NCI-H2081 treated with DMSO at 0.1 percent for 48 hours (cell line): ENCODE measurements around the gene STX18.
"Not testable (repeated sequence)": the region's sequence is repeated elsewhere in the genome, so short reads cannot be mapped to it uniquely, and the experiment has no call there.

Experiments
- DNase-seq: peaks from one replicate; lab custom pipeline; 2025; lab: John Stamatoyannopoulos, UW

STX18 gene

GRCh38 chr4:4437798-4438470, 103.9 kb downstream of the STX18 start:
- DNase-seq, result no peak

GRCh38 chr4:4436244-4436823, 105.5 kb downstream of the STX18 start:
- DNase-seq, result no peak

- DNase-seq, result no peak
Measured at GRCh38 chr4:4433941-4434340, 107.9 kb downstream of the STX18 start.

DNA sequence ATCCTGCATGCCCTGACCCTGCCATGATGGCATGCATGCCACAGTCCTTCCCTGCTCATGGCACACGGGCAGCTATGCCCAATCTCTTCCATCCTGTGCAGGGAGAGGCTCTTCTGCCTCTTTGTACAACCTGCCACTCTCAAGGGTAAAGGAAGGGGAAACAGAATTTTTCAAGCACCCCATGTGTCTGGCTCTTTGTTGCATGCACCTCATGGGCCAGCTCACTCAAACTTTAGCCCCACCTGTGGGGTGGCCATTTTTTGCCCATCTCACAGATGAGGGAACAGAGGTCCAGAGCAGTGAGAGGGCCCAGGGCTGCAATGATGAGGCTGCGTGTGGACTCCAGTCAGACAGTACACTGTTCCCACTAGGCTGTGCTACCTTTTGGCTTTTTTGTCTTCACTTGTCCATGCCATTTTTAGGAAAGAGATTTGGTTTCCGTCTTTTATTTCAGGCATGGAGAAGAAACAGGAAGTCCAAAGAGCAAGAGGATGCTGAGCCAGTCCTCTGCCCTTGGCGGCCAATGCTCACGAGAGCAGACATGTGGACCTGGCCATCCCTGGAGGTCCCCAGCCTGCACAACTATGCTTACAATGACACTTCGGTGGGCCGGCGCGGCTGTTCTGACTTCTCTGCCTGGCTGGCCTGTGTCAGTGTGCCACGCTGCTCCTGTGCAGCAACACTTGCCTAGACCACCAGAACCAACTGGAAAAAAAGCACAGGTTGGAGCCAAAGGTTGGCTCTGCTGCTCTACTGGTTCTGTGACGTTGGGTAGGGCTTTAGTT, 109.3 kb downstream of the STX18 start:
- DNase-seq, result no peak

DNA sequence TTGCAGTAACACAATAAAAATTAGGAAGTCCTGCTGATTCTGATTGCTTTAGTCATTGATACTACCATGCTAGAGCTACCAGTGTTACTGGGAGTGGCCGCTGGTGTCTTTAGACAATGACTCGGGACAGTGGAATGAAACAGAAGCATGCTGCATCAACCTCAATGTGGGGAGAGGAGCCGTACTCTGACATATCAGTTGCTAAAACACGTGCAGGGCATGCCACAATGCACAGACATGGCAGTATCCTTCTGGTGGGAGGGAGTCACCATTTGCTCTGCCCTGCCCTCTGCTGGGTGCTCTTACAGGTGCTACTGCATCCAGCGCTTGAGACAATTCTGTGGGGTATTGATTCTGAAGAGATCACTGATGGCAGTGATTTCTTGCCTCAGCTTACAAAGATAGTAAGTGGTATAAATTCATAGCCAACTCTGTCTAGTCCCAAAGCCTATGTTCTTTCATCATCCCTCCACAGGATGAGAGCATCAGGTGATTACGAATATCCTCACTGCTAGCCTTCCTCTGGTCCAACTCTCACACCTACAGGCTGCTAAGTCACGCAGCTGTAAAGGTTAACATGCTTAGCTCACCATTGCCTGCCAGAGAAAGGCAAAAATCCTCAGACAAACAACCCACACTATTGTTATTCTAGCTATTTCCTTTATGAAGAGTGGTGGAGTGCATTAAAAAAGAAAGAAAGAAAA, 111.2 kb downstream of the STX18 start:
- peak; percentile 4 for DNase-seq

DNA sequence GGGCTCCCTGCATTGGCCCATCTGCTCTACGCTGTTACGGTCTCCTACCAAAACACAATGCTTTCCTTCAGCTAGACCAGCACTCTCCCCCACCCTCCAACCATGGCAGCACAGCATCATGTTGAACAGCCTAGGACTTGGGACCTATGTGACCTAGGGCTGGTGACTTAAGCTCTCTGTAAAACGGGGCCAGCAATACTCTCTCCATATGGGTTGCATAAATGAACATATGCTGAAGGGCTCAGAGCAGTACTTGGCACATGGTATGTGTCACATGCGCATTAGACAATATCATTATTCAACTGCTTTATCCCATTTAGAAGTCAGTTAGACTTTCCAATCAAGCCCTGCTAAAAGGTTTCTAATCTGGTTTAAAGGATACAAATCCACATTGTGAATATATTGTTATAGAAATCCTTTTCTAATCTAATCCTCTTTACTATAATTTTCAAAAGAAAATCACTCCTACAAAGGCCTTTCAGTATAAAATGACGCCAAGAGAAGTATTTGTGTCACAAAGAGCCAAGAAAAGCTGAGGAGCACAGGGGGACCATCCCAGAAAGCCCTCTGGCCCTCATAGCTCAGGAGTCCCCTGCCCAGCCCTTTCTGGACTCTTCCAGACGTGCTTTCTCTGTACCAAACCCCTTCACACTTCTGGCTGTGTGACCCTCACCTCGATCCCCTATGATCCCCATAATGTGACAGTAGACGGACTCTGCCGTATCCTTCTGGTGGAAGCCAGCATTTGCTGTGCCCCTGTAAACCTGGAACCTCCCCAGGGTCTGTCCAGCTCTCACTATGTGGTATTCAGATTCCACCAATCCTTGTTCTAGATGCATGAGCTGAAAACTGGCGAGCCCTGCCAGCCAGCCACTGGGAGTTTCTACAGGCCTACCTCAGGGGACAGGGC, 112.6 kb downstream of the STX18 start:
- no peak for DNase-seq

- DNase-seq, result no peak
Measured at GRCh38 chr4:4427886-4428285, 114.0 kb downstream of the STX18 start.

GRCh38 chr4:4427121-4427870, 114.6 kb downstream of the STX18 start:
- no peak for DNase-seq

GRCh38 chr4:4426511-4427120, 115.2 kb downstream of the STX18 start:
- DNase-seq, result no peak

DNA sequence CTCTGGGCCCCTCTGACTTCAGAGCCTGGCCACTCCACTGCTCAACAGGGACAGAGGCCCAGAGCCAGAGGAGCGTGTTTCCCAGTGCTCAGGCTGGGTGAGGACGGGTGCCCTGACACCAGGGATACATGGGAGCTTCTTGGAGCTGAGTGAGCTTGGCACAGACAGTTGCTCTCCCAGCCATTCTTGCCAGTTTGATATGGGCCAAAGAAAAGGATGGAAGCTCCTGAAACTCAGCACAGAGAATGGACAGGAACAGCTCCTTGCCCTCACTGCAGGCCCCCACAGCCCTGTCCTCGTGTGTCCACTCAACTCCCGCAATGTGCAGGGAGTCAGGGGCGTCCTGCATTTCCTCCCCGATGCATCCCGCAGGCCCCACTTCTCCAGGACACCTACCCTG, 116.2 kb downstream of the STX18 start:
- DNase-seq, result no peak

GRCh38 chr4:4425119-4425690, 116.6 kb downstream of the STX18 start:
- DNase-seq, result no peak

DNA sequence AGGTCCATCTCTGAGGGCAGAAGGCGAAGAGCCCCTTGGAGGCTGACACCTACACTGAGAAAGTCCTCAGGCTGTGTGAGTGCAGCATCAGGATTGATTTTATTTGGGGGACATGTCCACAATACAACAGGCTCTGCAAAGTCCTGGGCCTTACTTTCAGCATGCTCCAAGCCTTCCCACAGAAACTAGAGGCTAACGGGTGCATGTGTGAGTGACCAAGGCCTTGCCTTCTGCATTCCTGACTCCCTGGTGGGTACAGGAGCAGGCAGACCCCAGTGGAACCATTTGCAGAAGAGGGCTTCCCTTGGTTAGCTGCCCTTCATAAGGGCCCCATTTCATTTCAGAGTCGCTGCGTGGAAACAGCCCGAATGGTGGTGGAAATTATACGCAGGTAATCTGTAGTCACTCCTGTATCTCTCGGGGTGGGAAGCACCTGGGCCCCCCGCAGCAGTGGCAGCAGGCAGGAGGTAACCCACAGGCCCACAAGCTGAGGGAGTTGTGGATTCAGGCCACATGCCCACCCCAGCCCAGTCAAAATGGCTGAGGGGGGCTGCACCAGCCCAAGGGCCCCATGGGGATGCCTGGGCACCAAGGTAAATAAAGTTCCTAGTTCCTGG, 117.2 kb downstream of the STX18 start:
- no peak for DNase-seq

GRCh38 chr4:4423706-4424498, 117.9 kb downstream of the STX18 start:
- DNase-seq, result no peak

DNA sequence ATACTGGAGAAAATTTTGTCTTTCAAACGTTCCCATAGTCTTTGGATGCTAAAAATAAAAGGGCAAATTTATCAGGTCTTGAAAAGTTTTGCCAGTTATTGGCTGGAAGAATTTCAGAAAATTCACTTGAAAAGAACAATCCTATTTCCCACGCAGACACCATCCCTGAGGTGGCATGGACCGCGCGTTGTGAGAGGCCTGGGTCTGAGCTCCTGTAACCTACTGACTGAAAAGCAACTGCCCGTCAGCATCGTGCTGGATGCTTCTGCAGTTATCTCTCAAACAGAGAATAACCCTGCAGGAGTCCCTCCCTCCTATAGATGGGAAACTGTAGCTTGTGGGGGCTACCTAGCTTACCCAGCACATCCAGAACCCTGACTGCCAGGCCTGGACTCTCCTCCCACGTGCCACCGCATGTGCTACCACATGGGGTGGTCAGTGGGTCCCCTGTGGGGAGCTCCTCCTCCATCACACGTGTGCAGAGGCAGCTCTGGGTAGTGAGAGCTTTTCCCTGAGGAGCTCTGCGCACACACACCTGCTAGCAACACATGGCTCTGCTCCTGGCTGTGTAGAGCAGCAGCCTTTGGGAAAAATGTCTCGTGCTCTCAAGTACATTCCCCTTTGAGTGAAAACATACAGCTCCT, 118.9 kb downstream of the STX18 start:
- no peak for DNase-seq

- DNase-seq, result not testable (repeated sequence)
Measured at GRCh38 chr4:4422117-4422516, 119.7 kb downstream of the STX18 start.

DNA sequence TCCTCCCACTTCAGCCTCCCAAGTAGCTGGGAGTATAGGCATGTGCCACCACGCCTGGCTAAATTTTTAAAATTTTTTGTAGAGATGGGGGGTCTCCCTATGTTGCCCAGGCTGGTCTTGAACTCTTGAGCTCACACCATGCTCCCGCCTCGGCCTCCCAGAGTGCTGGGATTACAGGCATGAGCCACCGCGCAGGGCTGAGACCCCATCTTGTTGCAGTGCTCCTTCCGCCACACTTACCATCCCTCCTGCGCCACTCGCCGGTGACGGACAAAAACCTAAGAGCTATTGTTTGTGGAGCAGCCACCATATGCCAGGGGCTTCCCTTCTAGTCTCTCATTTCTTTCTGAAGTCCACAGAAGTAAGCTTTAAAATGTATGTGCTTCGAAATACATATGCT, 120.5 kb downstream of the STX18 start:
- no peak for DNase-seq

DNA sequence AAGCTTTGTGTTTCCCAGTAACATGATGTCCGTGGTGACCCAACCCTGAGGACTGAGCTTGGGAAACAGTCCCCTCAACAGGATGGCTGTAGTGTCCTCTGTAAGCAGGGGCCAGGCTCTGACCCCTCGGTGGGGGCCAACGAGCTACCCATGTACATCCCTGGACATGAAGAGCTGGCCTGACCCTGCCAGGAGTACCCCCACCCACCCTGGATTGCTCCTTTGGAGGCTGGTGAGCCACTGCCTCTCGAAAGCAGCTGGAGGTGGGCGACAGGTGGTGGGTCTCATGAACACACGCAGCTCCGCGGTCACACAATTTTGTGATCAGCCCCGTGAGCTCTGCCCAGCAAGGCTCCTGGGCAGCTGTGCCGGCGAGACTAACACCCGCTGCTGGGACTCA, 121.4 kb downstream of the STX18 start:
- no peak for DNase-seq

DNA sequence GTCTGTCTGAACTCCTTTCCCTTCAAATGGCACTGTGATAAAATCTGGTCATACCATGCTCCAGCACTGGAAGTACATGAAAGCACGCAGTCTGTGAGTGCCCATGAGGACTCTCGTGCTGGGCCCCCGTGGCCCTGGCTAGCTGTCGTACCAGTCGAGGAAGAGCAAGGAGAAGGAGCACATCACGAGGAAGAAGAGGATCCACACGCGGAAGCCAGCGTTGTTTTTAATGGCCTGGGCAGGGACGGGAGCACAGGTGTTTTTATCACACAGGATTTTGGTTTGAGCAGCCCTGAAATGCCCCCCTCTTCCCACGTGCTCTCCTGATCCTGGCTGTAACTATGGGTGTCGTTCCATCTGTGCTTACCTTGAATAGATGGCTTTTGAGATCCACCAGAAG, 122.0 kb downstream of the STX18 start:
- DNase-seq, result no peak
